Naive thymus-derived CD4-positive, alpha-beta T cell (primary cell): ENCODE measurements around the gene ENTPD1. TPM values are rescaled to one million over a fixed set of nuclear protein-coding genes. Genes with fewer than 3 reads are reported as not detected.

Source experiments
- ATAC-seq: fragments of 150-1000 bp; cut with Tn5 transposase; 2 replicates; pipeline ENCODE4 v1.10.0; 2021; ENCODE audit warnings: mild to moderate bottlenecking, moderate library complexity
- CTCF ChIA-PET: fragments of 350-600 bp; sonication (Branson Sonifier 250); formaldehyde crosslinking; loops from one replicate; lab custom pipeline; 2021; ENCODE audit warnings: antibody characterized with exemption; lab: Charles Lee
- POLR2A ChIA-PET: fragments of 350-600 bp; sonication (Branson Sonifier 250); formaldehyde crosslinking; loops from one replicate; lab custom pipeline; 2021; ENCODE audit warnings: antibody characterized with exemption, inconsistent platforms; lab: Charles Lee
- DNase-seq, 9 donors: peaks; one replicate each; pipeline versions ENCODE4 v3.0.0 to v3.0.0-alpha.2; 2020 to 2022; ENCODE audit warnings: mixed read lengths in 1 of 9
- H3K27ac ChIP-seq: one replicate; pipeline ENCODE4 v1.7.0; 2013; ENCODE audit warnings: mild to moderate bottlenecking, low read depth, low read length, moderate library complexity
- H3K27me3 ChIP-seq, 2 donors: one replicate each; pipeline ENCODE4 v1.7.0; 2013; ENCODE audit warnings: low read length in 2 of 2, mild to moderate bottlenecking in 2 of 2, moderate library complexity in 2 of 2; ENCODE audit not compliant: control insufficient read depth in 2 of 2, insufficient read depth in 2 of 2
- H3K36me3 ChIP-seq, 3 experiments: 1 replicate in 2 of 3; 2 replicates in 1 of 3; pipeline ENCODE4 v1.7.0; 2013; ENCODE audit warnings: low read length in 3 of 3, mild to moderate bottlenecking in 3 of 3, moderate library complexity in 1 of 3; ENCODE audit not compliant: insufficient read depth in 3 of 3, control insufficient read depth in 2 of 3
- H3K4me1 ChIP-seq, 2 donors: one replicate each; pipeline ENCODE4 v1.7.0; 2013; ENCODE audit warnings: low read length in 2 of 2, mild to moderate bottlenecking in 2 of 2, moderate library complexity in 1 of 2; ENCODE audit not compliant: control insufficient read depth in 2 of 2, insufficient read depth in 2 of 2
- H3K4me3 ChIP-seq: 2 replicates; pipeline ENCODE4 v1.7.0; 2013; ENCODE audit warnings: mild to moderate bottlenecking, low read length
- H3K9me3 ChIP-seq, 3 experiments: 1 replicate in 2 of 3; 2 replicates in 1 of 3; pipeline ENCODE4 v1.7.0; 2013; ENCODE audit warnings: low read length in 3 of 3; ENCODE audit not compliant: control insufficient read depth in 2 of 3
- H3K27ac Mint-ChIP-seq, 9 donors: one replicate each; pipeline ENCODE4 v1.8.0; 2020 to 2022; ENCODE audit warnings: mixed read lengths in 9 of 9, mild to moderate bottlenecking in 8 of 9, moderate library complexity in 5 of 9, inconsistent platforms in 2 of 9
- H3K27me3 Mint-ChIP-seq, 5 donors: one replicate each; pipeline ENCODE4 v1.8.0; 2021 to 2022; ENCODE audit warnings: mixed read lengths in 5 of 5, mild to moderate bottlenecking in 1 of 5
- H3K36me3 Mint-ChIP-seq, 5 donors: one replicate each; pipeline ENCODE4 v1.8.0; 2020 to 2022; ENCODE audit warnings: mixed read lengths in 5 of 5, mild to moderate bottlenecking in 3 of 5, inconsistent platforms in 1 of 5
- H3K4me1 Mint-ChIP-seq, 7 donors: one replicate each; pipeline ENCODE4 v1.8.0; 2020 to 2022; ENCODE audit warnings: mixed read lengths in 7 of 7, mild to moderate bottlenecking in 3 of 7, inconsistent platforms in 1 of 7
- H3K4me3 Mint-ChIP-seq, 10 donors: one replicate each; pipeline ENCODE4 v1.8.0; 2020 to 2022; ENCODE audit warnings: mild to moderate bottlenecking in 10 of 10, mixed read lengths in 10 of 10, moderate library complexity in 6 of 10, inconsistent platforms in 2 of 10
- H3K9me3 Mint-ChIP-seq, 11 donors: one replicate each; pipeline ENCODE4 v1.8.0; 2020 to 2022; ENCODE audit warnings: mixed read lengths in 11 of 11, mild to moderate bottlenecking in 4 of 11, inconsistent platforms in 1 of 11, moderate library complexity in 1 of 11
- intact Hi-C, 2 donors: fragments of 100-400 bp; cut with micrococcal nuclease; formaldehyde crosslinking; loops; one replicate each; pipeline ENCODE4 v1.15.1; 2023
- polyA plus RNA-seq, 2 donors: library from polyadenylated mRNA; unstranded; fragments of 300-500 nt; fragmentation: Illumina TruSeq; gene quantifications; one replicate each; pipeline ENCODE4 v1.2.3, GENCODE V29; 2021
- total RNA-seq, 6 experiments: library from RNA in 5 of 6; stranded (reverse) in 5 of 6; gene quantifications; 1 replicate in 5 of 6; 2 replicates in 1 of 6; pipeline ENCODE4 v1.2.3 and lab custom pipeline; 2021 to 2026

Gene ENTPD1
- total and polyA plus RNA-seq, 7 experiments from 2014 or later, result 0.21 to 28.2 (median 1.2) TPM

DNA sequence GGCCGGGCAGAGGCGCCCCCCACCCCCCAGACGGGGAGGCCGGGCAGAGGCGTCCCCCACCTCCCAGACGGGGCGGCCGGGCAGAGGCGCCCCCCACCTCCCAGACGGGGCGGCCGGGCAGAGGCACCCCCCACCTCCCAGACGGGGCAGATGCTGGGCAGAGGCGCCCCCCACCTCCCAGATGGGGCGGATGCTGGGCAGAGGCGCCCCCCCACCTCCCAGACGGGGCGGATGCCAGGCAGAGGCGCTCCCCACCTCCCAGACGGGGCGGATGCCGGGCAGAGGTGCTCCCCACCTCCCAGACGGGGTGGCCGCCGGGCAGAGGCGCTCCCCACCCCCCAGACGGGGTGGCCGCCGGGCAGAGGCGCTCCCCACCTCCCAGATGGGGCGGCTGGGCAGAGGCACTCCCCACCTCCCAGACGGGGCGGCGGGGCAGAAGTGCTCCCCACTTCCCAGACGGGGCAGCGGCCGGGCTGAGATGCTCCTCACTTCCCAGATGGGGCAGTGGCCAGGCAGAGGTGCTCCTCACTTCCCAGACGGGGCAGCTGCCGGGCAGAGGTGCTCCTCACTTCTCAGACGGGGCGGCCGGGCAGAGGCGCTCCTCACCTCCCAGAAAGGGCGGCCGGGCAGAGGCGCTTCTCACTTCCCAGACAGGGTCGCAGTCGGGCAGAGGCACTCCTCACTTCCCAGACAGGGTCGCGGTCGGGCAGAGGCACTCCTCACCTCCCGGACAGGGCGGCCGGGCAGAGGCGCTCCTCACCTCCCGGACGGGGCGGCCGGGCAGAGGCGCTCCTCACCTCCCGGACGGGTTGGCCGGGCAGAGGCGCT lies 53.6 kb downstream of the ENTPD1 start:
- no peaks in the 10 kb centered on the region for H3K9me3 ChIP-seq
- POLR2A ChIA-PET, result no interaction called here
- CTCF ChIA-PET, result no interaction called here
- H3K4me1 Mint-ChIP-seq, result peaks cover 0 to 16% (median 0%) of the 10 kb centered on the region in 7 donors
- H3K27me3 ChIP-seq, result no peaks in the 10 kb centered on the region
- DNase-seq (no peak), ATAC-seq (no peak)
- peaks cover 10 to 42% (median 26%) of the 10 kb centered on the region in 5 donors for H3K27me3 Mint-ChIP-seq
- H3K4me1 ChIP-seq, result no peaks in the 10 kb centered on the region
- no peak overlapping the region for H3K27ac ChIP-seq
- no peak overlapping the region for H3K4me3 Mint-ChIP-seq
- peaks cover 0 to 28% (median 4%) of the 10 kb centered on the region in 5 donors for H3K36me3 Mint-ChIP-seq
- intact Hi-C loops, result no loop called here
- H3K36me3 ChIP-seq, result no peaks in the 10 kb centered on the region
- peaks cover 2 to 24% (median 9%) of the 10 kb centered on the region in 11 donors for H3K9me3 Mint-ChIP-seq
- no peak overlapping the region for H3K27ac Mint-ChIP-seq
- no peak overlapping the region for H3K4me3 ChIP-seq

DNA sequence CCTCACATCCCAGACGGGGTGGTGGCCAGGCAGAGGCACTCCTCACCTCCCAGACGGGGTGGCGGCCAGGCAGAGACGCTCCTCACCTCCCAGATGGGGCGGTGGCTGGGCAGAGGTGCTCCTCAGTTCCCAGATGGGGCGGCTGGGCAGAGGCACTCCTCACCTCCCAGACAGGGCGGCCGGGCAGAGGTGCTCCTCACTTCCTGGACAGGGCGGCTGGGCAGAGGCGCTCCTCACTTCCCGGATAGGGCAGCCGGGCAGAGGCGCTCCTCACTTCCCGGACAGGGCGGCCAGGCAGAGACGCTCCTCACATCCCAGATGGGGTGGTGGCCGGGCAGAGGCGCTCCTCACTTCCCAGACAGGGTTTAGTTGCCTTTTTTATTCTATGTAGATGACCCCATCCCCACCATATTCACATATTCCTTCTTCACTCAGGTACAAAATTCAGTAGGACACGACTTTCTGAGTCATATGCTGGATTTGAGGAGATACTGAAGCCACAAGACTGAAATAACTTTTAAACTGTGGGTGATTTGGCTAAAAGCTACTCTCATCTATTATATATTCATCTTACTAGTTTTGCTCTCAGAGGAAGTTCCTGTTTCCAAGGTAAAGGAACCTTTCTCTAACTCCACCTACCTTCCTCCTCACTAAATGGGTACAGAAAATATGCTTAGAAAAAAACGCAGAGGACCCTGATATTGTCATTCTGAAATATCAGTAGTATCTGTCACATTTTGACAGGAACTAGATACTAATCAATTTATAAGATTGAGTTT lies 54.4 kb downstream of the ENTPD1 start:
- no peaks in the 10 kb centered on the region for H3K9me3 ChIP-seq
- ATAC-seq (no peak), DNase-seq (no peak)
- Mint-ChIP-seq H3K9me3 (peaks cover 2 to 24% (median 8%) of the 10 kb centered on the region in 11 donors), H3K4me1 (peaks cover 0 to 23% (median 0%) of the 10 kb centered on the region in 7 donors), H3K27ac (no peak overlapping the region), H3K4me3 (no peak overlapping the region), H3K36me3 (peaks cover 0 to 29% (median 4%) of the 10 kb centered on the region in 5 donors), H3K27me3 (peaks cover 9 to 42% (median 26%) of the 10 kb centered on the region in 5 donors)
- no peaks in the 10 kb centered on the region for H3K36me3 ChIP-seq
- intact Hi-C loops, result no loop called here
- ChIA-PET CTCF (no interaction called here), POLR2A (no interaction called here)
- H3K27me3 ChIP-seq, result no peaks in the 10 kb centered on the region
- H3K4me3 ChIP-seq, result no peak overlapping the region
- no peaks in the 10 kb centered on the region for H3K4me1 ChIP-seq
- no peak overlapping the region for H3K27ac ChIP-seq

DNA sequence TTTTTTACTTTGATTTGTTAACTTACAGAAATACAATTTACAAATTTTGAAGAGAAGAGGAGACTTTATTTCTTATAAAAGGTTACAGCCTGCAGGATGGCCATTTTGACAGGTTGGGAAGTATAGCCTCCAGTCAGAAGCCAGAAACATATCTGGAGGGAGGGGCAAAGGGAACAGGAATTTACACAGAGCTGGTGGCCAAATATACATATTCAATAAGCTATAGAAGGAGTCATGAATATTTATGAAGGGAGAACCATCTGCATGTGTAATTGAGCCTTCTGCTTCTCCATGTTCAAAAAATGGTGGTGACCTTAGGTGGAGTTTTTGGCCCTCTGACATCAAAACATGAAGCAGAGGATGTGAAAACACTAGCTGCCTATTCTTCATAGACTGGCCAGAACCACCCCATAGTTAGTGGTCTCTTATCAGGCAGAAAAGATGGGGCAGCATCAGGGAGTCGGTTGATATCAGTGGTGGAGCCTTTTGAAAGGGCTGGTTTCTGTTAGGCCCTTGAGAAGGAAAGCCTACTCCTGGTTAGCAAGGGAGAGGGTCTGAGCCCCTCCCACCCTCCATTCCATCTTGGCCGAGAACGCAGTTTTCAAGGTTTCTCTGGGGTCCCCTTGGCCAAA lies 57.2 kb downstream of the ENTPD1 start:
- ATAC-seq (no peak), DNase-seq (no peak)
- intact Hi-C loops, result no loop called here
- Histone ChIP-seq H3K27ac (no peak overlapping the region), H3K27me3 (no peaks in the 10 kb centered on the region), H3K36me3 (no peaks in the 10 kb centered on the region), H3K9me3 (no peaks in the 10 kb centered on the region), H3K4me3 (no peak overlapping the region), H3K4me1 (no peaks in the 10 kb centered on the region)
- Mint-ChIP-seq H3K27me3 (peaks cover 6 to 28% (median 17%) of the 10 kb centered on the region in 5 donors), H3K27ac (no peak overlapping the region), H3K9me3 (peaks cover 2 to 20% (median 8%) of the 10 kb centered on the region in 11 donors), H3K4me3 (no peak overlapping the region), H3K4me1 (peaks cover 0 to 24% (median 0%) of the 10 kb centered on the region in 7 donors), H3K36me3 (peaks cover 0 to 39% (median 4%) of the 10 kb centered on the region in 5 donors)
- ChIA-PET POLR2A (no interaction called here), CTCF (no interaction called here)

DNA sequence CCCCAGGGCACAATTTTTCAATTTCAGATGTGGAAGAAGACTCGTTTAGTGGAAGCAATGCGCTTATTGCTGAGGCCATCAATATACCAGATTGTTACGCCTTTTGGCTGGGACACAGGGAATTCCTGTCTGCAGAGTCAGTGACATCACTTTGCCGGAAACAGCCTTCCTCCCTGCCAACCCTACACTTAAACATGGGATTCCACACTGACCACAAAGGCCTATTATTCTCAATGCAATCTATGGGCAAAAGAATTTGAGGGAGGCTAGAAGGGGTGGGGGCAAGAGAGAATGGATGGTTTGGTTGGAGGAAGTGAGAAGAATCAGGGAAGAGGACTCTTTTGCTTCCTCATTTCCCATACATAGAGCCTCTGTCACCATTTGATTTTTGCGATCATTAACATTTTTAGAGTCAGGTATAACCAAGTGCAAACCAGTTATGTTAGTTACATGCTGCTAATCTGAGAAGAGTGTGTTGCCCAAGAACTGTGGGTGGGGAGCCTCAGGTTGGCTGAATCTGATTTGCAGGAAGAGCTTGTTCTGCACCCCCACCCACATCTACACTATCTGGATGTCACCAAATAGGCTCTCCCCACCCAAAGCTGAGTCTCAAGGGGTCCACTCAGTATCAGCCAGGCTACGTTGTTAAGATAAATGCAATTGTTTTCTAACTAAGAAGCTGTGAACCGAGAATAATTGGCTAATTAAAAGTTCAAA lies 58.2 kb downstream of the ENTPD1 start:
- Histone ChIP-seq H3K27me3 (no peaks in the 10 kb centered on the region), H3K36me3 (no peaks in the 10 kb centered on the region), H3K4me3 (no peak overlapping the region), H3K27ac (no peak overlapping the region), H3K4me1 (no peaks in the 10 kb centered on the region), H3K9me3 (no peaks in the 10 kb centered on the region)
- ChIA-PET POLR2A (no interaction called here), CTCF (no interaction called here)
- intact Hi-C loops, result no loop called here
- no peak for ATAC-seq
- H3K36me3 Mint-ChIP-seq, result peaks cover 0 to 41% (median 4%) of the 10 kb centered on the region in 5 donors
- H3K9me3 Mint-ChIP-seq, result peaks cover 0 to 15% (median 6%) of the 10 kb centered on the region in 11 donors
- H3K4me3 Mint-ChIP-seq, result no peak overlapping the region
- no peak overlapping the region for H3K27ac Mint-ChIP-seq
- H3K27me3 Mint-ChIP-seq, result peaks cover 4 to 26% (median 13%) of the 10 kb centered on the region in 5 donors
- H3K4me1 Mint-ChIP-seq, result peaks cover 0 to 31% (median 0%) of the 10 kb centered on the region in 7 donors
- DNase-seq, result no peak

DNA sequence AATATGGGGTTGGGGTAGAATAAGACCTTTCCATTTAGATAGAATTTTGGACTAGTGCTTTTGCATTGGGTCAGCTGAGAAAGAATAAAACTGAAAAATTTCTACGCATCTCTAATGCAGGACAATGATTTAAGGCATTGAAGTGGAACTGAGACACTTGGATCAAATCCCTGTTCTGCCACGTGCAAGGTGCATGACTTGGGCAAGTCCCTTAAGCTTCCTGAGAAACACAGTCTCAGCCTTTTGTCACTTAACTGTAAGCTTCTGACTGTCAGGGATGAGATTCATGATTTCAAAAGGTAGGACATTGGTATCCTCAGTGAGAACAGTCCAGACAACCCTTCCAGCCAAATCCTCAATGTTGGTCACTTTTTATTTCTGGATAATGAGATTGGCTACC lies 59.2 kb downstream of the ENTPD1 start:
- H3K4me3 ChIP-seq, result no peak overlapping the region
- Mint-ChIP-seq H3K27me3 (peaks cover 4 to 26% (median 13%) of the 10 kb centered on the region in 5 donors), H3K4me1 (peaks cover 0 to 39% (median 0%) of the 10 kb centered on the region in 7 donors), H3K9me3 (peaks cover 0 to 15% (median 6%) of the 10 kb centered on the region in 11 donors), H3K4me3 (no peak overlapping the region), H3K36me3 (peaks cover 0 to 43% (median 4%) of the 10 kb centered on the region in 5 donors), H3K27ac (peak overlapping the region in 1 of 9 donors; percentile 56)
- ChIA-PET CTCF (no interaction called here), POLR2A (no interaction called here)
- no peaks in the 10 kb centered on the region for H3K27me3 ChIP-seq
- no peaks in the 10 kb centered on the region for H3K36me3 ChIP-seq
- H3K4me1 ChIP-seq, result no peaks in the 10 kb centered on the region
- no peak for ATAC-seq
- no peak for DNase-seq
- H3K9me3 ChIP-seq, result no peaks in the 10 kb centered on the region
- H3K27ac ChIP-seq, result no peak overlapping the region
- intact Hi-C loops, result no loop called here

DNA sequence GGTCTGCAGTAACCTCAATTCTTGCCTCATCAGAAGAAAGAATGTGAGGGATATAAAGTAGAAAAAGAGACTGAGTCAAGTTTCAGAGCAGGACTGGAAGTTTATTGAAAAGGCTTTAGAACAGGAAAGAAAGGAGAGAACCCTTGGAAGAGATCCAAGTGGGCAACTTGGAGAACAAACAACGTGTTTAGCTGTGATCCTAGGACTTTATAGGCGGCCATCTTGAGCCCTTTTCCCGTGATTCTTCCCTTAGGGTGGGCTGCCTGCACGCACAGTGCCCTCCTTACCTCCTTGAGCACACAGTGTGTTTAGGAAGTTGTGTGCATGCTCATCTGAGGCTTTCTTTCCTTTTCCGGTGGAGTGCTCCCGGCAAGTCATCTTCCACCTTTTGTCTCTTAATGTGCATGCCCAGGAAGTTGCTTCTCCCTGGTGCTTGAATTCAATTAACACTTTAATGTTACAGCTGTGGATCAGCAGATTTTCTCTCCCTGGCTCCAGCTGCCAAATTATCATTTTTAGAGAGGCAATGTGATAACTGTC lies 59.8 kb downstream of the ENTPD1 start:
- H3K27me3 ChIP-seq, result no peaks in the 10 kb centered on the region
- no peak overlapping the region for H3K4me3 ChIP-seq
- H3K4me1 ChIP-seq, result no peaks in the 10 kb centered on the region
- intact Hi-C loops, result no loop called here
- Mint-ChIP-seq H3K27ac (no peak overlapping the region), H3K27me3 (peaks cover 4 to 21% (median 13%) of the 10 kb centered on the region in 5 donors), H3K4me3 (no peak overlapping the region), H3K36me3 (peaks cover 0 to 38% (median under 1%) of the 10 kb centered on the region in 5 donors), H3K9me3 (peaks cover 0 to 10% (median 3%) of the 10 kb centered on the region in 11 donors), H3K4me1 (peaks cover 0 to 40% (median 0%) of the 10 kb centered on the region in 7 donors)
- DNase-seq (no peak), ATAC-seq (no peak)
- CTCF ChIA-PET, result no interaction called here
- H3K36me3 ChIP-seq, result no peaks in the 10 kb centered on the region
- no peak overlapping the region for H3K27ac ChIP-seq
- H3K9me3 ChIP-seq, result no peaks in the 10 kb centered on the region
- POLR2A ChIA-PET, result no interaction called here
